ENCODE data around the gene STEAP2. TPM values are rescaled to one million over a fixed set of nuclear protein-coding genes. Genes with fewer than 3 reads are reported as not detected.

STEAP2 gene
- total and polyA plus RNA-seq, 2 of the 4 experiments (the other 2 are of a cell fraction): 1.8 to 3.9 TPM

- H3K4me2 ChIP-seq (ENCODE audit: low read depth, low read length): no peak overlapping the region
- H3K36me3 ChIP-seq (ENCODE audit: control insufficient read depth, insufficient read depth, low read length): no peaks in the 10 kb centered on the region
- no peaks in the 10 kb centered on the region for H4K20me1 ChIP-seq (ENCODE audit: insufficient read depth, low read length)
- no peaks in the 10 kb centered on the region for H3K9me1 ChIP-seq (ENCODE audit: insufficient read depth, low read length)
- WGBS, 2 experiments (ENCODE audit: extremely low coverage in 2 of 2, insufficient read length in 1 of 2): no CpG with 5 or more reads among the region's 9 CpGs
- H3K27ac ChIP-seq (ENCODE audit: insufficient read depth, low read length): no peak overlapping the region
- no peak overlapping the region for H3K56ac ChIP-seq (ENCODE audit: extremely low read depth, insufficient read depth, low read length)
- BruUV-seq (replicated peaks): no TSS peak
- H2BK120ac ChIP-seq (ENCODE audit: low read depth, low read length): no peak overlapping the region
- no peak overlapping the region for H3K18ac ChIP-seq (ENCODE audit: low read depth, low read length)
- no peak overlapping the region for H3K4me3 ChIP-seq (ENCODE audit: insufficient read depth, low read depth, low read length)
- no peak overlapping the region for H4K91ac ChIP-seq (ENCODE audit: insufficient read depth, low read depth, low read length)
- H3K4me1 ChIP-seq (ENCODE audit: control insufficient read depth, insufficient read depth, low read length): no peaks in the 10 kb centered on the region
- in situ Hi-C loops (cut with MboI; ENCODE audit: low sequenced_read_pairs) (no loop called here), dilution Hi-C loops (cut with HindIII; ENCODE audit: low sequenced_read_pairs, unreplicated experiment) (no loop called here), intact Hi-C loops (cut with micrococcal nuclease) (no loop called here)
- no peak overlapping the region for H2BK15ac ChIP-seq (ENCODE audit: low read depth, low read length)
- H3K27me3 ChIP-seq (ENCODE audit: control insufficient read depth, insufficient read depth, low read length): no peaks in the 10 kb centered on the region; the same call in 1 of the 2 replicates
- H2AK9ac ChIP-seq (replicated peaks; ENCODE audit: low read depth, low read length, poor library complexity): no peak overlapping the region
- no peak overlapping the region for H2BK5ac ChIP-seq (ENCODE audit: low read depth, low read length, poor library complexity, severe bottlenecking)
- no peak for DNase-seq
- H2AK5ac ChIP-seq (ENCODE audit: low read depth, low read length): no peak overlapping the region
- H3K14ac ChIP-seq (replicated peaks; ENCODE audit: low read depth, low read length): no peak overlapping the region
- H3K9me3 ChIP-seq (ENCODE audit: control insufficient read depth, insufficient read depth, low read length): no peaks in the 10 kb centered on the region
- H3K4ac ChIP-seq (ENCODE audit: low read depth, low read length): no peak overlapping the region
- H3K9ac ChIP-seq (ENCODE audit: low read depth, low read length): no peak overlapping the region
- CTCF ChIA-PET: interaction anchor here (1.6 kb wide), 1 partner anchor 28 kb away, joined by 3 read pairs; the partner anchor contains the start of gene STEAP2
- POLR2A ChIA-PET (ENCODE audit: unreplicated experiment): no interaction called here
- no peak overlapping the region for H3K23ac ChIP-seq (ENCODE audit: low read depth, low read length)
- no peak overlapping the region for H4K8ac ChIP-seq (ENCODE audit: low read depth in 2 of 2, low read length in 2 of 2)
- no peak overlapping the region for H2AFZ ChIP-seq (replicated peaks; ENCODE audit: low read length, poor library complexity)
- no peak for ATAC-seq (ENCODE audit: low read depth)
- H3K79me1 ChIP-seq (ENCODE audit: low read depth in 1 of 2, low read length in 2 of 2): no peaks in the 10 kb centered on the region
- H2BK20ac ChIP-seq (ENCODE audit: low read depth, low read length): no peak overlapping the region
- H4K5ac ChIP-seq (ENCODE audit: low read depth, low read length): no peak overlapping the region
- TF ChIP-seq CHD1 (IDR thresholded peaks at IDR 0.05; ENCODE audit: low read depth, low read length) (no peak), RFX5 (IDR thresholded peaks at IDR 0.05; ENCODE audit: low read depth, low read length) (no peak), FOS (IDR thresholded peaks at IDR 0.05; ENCODE audit: low read depth, low read length) (no peak), MAFK (IDR thresholded peaks at IDR 0.05; ENCODE audit: low read depth, low read length) (no peak), POLR2A (IDR thresholded peaks at IDR 0.05; ENCODE audit: low read depth, low read length) (no peak), NFE2L2 (IDR thresholded peaks at IDR 0.05; ENCODE audit: low read depth, low read length) (no peak), SMC3 (IDR thresholded peaks at IDR 0.05; ENCODE audit: low read depth, low read length) (no peak), RAD21 (IDR thresholded peaks at IDR 0.05; ENCODE audit: low read length) (no peak), USF2 (IDR thresholded peaks at IDR 0.05; ENCODE audit: low read depth, low read length) (no peak), MAZ (IDR thresholded peaks at IDR 0.05; ENCODE audit: borderline replicate concordance, low read depth, low read length) (no peak), MXI1 (IDR thresholded peaks at IDR 0.05; ENCODE audit: borderline replicate concordance, low read depth, low read length) (no peak), ELK1 (IDR thresholded peaks at IDR 0.05; ENCODE audit: borderline replicate concordance, low read depth, low read length) (no peak), BHLHE40 (IDR thresholded peaks at IDR 0.05; ENCODE audit: low read depth, low read length) (no peak), RCOR1 (IDR thresholded peaks at IDR 0.05; ENCODE audit: insufficient replicate concordance, low read length) (no peak)
Measured at GRCh38 chr7:90239625-90240228, 28.2 kb downstream of the STEAP2 start.

Measured in IMR-90 (cell line).